Left kidney (tissue), 2 donors: ENCODE data around the gene TEDDM1. TPM values are rescaled to one million over a fixed set of nuclear protein-coding genes. Genes with fewer than 3 reads are reported as not detected.
"Not testable (repeated sequence)": the region's sequence is repeated elsewhere in the genome, so short reads cannot be mapped to it uniquely, and the experiment has no call there.

Experiments used
- DNase-seq: peaks from one replicate; pipeline ENCODE4 v3.0.0-alpha.2; 2013
- polyA plus RNA-seq: library from polyadenylated mRNA; unstranded; fragments of 120-200 nt; gene quantifications from one replicate; pipeline ENCODE4 v1.2.1, GENCODE V29; 2013; ENCODE audit not compliant: insufficient read length

TEDDM1 gene
- polyA plus RNA-seq, 1 donor, result 0.20 TPM

DNA sequence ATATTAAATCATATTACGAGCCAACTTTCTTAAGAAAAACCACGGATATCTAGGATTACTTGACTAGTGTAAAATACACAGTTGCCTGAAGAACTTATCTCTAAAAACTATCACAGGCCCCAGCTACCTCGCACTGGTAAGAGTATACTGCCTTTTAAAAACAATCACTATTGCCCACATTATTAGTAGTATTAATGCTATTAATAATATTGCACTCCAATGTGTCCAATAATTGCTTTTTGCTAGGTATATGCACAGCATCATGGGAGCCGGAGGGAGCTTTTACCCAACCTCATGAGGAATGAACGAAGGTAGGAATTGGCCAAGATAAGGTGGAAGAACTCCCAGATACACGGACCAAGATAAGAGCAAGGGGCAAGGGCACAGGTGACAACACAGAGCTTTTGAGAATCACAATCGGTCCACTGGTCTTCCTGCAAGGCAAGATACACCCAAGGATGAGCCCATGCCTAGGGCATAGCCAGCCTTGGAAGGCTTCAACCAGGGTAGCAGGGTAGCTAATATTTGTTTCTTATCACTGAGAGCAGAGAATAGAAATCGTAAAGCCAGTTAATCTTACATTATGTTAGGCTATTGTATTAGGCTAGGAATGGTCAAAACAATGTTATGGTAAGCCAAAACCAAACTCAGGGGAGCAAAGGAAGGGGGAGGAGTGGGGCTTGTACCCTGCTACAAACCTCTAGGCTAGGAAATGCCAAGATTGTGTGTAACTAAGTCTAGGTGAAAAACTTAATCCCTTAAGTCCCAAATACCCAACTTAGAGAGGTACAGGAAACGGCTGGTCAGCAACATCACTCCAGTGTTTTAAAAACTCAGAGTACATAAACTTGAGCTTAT, 18.3 kb downstream of the TEDDM1 start:
- no peak for DNase-seq

DNA sequence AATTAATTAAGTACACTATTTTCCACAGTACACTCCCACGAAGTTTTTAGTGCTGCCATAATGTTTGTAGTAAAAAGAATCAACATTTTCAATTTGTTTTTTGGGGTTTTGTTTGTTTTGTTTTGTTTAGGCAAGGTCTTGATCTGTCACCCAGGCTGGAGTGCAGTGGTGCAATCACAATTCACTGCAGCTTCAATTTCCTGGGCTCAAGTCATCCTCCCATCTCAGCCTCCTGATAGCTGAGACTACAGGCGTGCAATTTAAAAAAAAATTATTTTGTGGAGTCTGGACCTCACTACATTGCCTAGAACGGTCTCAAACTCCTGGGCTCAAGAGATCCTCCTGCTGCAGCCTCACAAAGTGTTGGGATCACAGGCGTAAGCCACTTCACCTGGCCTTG, 20.3 kb downstream of the TEDDM1 start:
- DNase-seq, result no peak

DNA sequence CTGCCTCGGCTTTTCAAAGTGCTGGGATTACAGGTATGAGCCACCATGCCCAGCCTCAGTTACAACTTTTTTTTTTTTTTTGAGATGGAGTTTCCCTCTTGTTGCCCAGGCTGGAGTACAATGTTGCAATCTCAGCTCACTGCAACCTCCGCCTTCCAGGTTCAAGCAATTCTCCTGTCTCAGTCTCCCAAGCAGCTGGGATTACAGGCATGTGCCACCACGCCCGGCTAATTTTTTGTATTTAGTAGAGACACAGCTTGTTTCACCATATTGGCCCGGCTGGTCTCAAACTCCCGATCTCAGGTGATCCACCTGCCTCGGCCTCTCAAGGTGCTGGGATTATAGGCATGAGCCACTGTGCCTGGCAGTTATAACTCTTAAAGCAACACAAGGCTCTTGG, 20.7 kb downstream of the TEDDM1 start:
- not testable (repeated sequence) for DNase-seq

DNA sequence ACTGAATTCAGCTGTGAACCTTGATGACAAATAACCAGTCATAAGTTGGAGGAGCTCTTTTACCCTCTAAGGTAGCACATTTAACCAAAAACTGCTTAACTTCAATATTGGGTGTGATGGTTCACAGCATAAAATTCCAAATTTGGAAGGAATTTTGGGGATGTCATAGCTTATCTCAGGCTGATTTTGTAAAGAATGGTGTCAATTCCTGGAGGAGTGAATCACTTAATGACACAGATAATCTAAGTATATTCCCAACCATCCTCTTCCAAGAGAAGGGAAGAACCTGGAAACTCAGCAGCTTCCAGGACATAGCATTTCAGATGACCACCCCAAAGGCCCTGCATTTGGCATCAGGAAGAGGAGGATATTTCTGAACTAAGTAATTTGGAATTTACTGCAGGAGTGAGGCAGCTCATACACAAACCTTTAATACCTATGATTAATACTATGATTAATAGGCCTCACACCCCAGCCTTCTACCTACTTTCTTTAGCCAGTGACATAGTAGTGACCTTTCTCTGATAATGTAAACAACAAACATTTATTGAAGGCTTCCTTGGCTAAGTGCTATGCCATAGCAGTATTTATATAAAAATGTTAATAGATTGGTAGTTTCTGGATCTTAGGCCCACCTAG, 23.4 kb downstream of the TEDDM1 start:
- no peak for DNase-seq

DNA sequence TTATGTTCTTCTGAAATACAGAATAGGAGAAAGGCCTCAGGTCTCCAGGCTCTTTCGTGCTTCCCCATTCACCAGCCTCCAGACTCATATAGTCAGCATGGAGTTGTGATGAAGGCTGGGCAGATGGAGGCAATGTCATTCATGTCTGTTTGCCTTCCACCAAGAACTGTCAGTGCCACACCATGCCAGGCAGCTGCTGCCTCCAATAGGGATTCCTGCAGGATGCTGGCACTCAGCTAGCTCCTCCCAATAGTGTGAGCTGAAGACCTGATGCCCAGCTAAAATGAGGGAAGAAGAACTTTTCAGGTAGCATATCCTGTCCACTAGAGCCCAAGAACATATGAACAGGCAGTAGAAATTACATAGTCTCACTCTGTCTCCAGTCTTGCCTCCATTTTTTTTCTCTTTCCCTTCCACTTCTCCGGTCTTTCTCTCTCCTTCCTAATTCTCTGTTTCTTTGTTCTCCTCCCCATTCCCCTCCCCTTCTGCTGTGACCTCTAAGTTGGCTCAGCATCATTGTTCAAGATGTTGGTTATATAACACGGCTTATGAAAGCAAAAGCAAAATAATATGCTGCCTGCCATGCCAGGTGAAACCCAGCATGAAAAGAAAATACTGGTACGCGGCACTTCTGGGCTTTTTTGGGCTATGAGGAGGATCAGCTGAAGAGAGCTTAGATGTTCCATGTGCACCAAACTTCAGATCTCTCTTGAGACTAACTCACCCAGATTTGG, 26.2 kb downstream of the TEDDM1 start:
- DNase-seq, result no peak

DNA sequence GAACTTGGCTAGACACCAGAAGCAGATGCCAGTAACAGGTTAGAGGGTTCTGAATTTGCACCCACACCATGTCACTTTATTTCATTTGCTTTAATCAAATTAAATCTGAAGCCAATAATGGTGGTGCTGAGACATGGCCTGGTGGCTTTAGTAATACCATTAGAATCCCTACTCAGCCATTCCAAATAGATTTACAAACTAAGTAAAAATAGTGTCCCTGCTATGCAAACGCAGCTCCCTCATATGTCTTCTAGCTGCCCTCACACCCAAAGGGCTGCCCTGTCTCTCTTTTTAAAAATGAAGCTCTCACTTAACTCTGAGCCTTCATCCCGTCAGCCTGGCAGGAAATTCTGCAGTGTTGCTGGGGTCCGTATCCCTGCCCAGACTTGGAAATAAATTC, 29.9 kb downstream of the TEDDM1 start:
- no peak for DNase-seq

DNA sequence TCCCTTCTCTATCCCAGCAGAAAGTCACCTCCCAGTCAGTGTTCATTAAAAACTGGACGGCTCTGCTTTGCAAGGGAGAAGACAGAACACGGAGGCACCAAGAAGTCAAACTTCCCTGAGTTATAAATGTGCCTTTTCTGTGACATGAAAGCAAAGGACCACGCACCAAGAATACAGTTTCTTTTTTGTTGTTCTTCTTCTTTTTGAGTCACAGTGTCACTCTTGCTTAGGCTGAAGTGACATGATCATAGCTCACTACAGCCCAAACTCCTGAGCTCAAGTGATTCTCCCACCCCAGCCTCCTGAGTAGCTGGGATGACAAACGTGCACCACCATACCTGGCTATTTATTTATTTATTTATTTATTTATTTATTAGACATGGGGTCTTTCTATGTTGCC, 31.6 kb downstream of the TEDDM1 start:
- DNase-seq, result no peak

DNA sequence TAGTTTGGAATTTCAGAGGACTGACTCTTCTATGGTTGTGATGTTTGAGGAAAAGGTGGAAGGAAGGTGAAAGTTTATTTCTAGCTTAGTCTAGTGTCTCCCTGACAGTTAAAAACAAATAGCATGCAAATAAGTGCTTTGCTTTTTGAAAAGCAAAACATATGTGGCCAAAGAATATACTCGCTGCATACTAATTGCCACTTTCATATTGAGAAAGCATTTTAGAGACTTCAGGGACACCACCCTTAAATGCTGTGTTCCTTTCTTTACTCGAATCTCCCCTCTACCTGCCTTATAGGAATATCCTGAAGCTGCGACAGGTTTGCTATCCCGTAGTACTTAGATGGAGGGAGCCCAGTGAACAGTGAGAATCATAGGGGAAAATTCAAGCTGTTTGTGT, 32.1 kb downstream of the TEDDM1 start:
- no peak for DNase-seq

DNA sequence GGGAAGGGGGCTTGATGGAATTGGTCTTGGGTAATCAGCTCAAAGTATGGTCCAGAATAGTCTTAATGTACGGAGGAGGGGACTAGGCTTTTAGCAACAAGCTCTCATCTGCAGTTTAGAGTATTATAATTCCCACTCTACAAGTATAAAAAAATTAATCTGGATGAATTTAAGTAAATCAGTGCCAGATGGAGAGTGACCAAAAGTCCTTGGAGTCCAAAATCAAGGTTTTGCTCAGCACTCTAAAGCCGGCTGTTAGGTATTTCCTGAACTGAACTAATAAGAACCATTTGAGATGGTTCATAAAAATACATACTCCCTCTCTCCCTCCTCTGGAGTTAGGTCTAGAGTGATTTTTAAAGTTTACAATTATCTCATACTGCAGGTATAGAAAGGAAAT, 32.5 kb downstream of the TEDDM1 start:
- no peak for DNase-seq

DNA sequence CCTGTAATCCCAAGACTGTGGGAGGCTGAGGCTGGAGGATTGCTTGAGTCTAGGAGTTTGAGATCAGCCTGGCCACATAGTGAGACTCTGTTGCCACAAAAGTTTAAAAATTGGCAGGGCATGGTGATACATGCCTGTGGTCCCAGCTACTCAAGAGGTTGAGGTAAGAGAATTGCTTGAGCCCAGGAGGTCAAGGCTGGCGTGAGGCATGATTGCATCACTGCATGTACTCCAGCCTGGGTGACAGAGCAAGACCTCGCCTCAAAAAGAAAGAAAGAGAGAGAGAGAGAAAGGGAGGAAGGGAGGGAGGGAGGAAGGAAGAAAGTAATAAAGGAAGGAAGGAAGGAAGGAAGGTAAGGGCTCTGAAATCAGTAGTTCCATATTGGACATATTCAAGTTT, 33.9 kb downstream of the TEDDM1 start:
- DNase-seq, result no peak

DNA sequence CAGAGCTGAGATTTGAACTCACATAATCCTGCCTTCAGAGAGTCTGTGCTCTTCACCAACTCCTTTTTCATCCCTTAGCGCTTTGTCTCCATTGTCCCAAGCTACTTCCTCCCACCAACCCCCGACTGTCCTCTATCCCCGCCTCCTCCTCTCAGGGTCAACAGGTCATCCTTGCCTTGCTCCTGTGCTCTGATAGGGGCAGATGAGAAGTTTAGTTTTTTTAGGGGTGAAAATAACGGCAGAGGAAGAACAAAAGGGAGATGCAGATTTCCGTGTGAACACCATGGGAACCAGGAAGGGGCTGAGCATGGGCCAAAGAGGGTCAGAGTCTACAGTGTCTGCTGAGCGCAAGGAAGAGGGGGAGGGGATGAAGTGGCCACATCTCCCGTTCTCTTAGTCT, 40.8 kb downstream of the TEDDM1 start:
- no peak for DNase-seq

DNA sequence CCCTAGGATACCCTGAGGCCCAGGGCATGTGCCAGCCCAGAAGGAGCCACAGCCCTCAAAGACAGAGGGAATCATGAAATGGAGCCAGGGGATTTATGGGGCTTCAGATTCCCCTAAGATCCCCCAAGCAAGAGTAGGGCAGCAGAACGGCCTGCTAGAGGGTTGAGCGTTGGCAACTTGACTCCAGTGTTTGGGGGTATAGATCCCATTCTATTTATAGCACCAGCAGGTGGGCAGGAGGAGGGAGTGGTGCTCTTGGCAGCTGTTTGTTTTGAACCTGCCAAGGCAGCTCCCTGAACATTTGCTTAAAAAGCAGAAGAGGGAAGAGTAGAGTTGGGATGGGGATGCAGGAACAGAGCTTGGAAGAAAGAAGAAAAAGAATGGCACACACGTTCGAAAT, 42.6 kb downstream of the TEDDM1 start:
- no peak for DNase-seq

DNA sequence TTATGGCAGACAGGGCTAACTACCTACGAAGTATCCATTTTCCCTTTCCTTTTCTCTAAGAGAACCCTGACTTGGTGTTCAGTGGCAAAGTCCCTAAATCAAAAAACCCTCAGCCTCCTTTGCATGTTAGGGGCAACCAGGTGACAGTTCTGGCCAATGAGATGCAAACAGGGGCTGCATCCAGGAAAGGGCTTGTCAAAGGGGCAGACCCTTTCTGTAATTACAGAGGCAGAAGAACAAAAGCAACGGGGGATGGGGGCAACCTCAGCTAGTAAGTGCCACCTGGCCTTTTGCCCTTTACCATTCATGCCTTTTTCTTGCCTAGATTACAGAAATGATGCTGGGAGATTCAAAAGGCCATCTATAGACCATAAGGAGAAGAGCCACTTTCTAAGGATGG, 43.3 kb downstream of the TEDDM1 start:
- DNase-seq, result no peak

DNA sequence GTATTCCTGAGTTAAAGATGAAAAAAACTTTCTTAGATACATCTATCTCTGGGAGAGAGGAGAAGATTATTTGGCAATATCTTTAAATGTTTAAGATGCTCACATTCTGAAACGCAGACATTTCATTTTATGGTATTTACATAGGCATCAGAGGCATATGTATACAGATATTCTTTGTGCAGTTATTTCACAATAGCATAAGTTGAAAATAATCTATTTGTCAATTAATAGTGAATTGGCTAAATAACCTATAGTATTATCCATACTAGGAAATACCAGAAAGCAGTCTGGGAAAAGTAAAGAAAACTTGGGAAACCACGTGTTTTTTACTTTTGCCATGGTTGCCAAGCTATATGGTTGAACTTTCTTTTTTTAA, 44.8 kb downstream of the TEDDM1 start:
- DNase-seq, result no peak

DNA sequence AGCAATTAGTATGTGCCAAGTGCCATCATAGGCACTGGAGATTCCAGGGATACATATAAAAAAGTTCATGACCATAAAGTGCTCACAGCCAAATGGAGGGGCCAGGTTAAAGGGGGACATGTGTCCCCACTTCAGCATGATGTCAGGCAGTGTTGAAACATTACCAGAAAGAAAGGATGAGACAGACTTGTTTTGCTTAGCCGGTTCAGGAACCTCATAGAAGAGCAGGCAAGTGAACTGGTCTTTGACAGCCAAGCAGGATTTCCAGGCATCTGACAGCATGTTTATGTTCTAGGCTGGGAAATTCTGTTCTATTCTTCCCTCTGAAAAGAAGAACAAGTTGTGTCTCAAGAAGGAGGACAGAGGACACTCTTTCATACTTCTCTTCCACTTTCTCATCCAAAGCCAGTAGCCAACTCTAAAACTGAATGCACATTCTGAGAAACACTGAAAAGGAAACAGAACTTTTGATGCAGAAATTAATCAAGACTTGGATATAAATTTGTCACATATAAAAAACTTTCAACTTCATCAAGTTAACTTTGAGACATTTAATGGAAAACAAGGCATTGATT, 48.6 kb downstream of the TEDDM1 start:
- no peak for DNase-seq

DNA sequence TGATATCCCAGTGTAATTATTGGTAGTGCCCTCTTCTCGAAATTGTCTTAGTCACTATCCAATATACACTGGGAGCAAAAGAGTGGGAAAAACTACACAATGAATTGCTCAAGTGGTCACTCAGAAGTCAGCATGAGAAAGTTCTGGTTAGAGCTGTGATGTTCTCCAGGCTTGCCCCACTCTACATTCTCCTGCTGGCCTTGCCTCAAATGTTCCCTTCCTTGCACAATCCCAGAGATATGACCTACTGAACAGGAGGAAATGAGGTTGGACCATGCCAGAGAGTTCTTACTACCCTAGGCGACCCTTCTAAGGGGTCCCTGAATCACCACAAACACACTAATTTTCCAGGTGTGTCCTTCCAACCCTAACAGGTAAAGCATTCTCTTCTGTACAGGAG, 49.6 kb downstream of the TEDDM1 start:
- no peak for DNase-seq

DNA sequence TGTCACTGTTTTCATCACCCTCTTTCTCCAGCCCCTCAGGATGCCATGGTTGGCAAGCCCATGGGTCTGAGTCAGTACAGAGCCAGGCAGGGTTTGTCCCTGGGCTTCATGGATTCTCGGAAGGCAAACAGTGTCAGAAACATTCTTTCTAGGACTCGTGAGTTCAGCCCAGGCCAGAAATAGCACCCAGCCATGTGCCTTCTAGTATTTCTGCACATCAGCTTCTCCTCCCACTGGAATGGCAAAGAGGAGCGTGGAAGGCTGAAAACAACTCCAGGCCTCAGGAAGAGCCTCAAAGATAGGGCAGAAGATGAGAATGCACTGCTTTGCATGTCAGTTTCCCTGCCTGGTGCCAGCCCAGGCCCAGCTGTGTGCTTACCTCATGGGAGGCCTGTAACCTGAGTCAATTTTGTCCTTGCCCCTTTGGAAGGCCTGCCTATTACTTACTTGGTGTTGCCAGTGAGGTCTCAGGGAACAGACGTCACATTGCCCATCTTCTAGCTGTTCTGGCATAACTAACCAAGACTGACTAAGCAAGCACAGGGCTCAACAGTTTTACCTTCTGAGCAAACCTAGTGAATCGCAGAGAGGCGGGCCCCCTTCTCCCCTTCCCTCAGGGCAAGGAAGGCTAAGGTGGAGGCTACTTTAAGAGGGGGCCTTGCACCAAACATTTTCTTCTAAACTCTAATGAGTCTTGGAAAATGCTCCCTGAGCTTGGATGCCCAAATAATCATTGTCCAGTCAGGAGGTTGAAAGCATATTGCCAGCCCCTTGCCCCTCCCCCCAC, 51.3 kb downstream of the TEDDM1 start:
- no peak for DNase-seq

Other genes with a start within 250 kb of the TEDDM1 start
- gene GLUL, start 8.9 kb downstream of the TEDDM1 start, polyA plus RNA-seq, result 292 TPM
- not detected for gene RGSL1, start 49.5 kb upstream of the TEDDM1 start, polyA plus RNA-seq
- 12.7 TPM for gene RNASEL, start 188.6 kb upstream of the TEDDM1 start, polyA plus RNA-seq
- gene RGS16, start 203.7 kb upstream of the TEDDM1 start, polyA plus RNA-seq, result 0.96 TPM